ENCODE measurements around the gene KANK4.

The KANK4 gene

GRCh38 chr1:62318756-62319544 is at the start of gene KANK4:
Gene KANK4, minus strand, starts transcription at chr1:62319434. Its CDS starts 37,870 bp downstream, at chr1:62281564.
- no peak for DNase-seq (ENCODE audit: low read depth in 2 of 2)

DNA sequence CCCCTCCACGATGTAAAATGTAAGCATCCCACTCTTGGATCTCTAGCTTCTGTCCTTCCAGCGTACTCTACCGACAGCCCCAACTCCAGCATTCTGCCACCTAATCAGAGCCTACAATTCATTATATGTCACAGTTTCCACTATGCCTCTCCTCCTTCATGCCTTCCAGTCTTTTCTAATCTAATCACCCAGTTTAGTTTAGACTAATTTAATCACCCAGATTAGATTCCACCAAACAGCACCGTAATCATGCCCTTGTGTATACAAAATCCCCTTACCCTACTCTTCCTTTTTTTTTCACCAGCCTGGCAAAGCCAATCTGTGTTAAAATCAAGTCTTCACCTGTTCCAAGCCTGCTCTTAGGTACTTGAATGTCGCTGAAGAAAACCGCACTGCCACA is 49.8 kb upstream of the KANK4 start:
- DNase-seq (ENCODE audit: low read depth in 2 of 2) = no peak

GRCh38 chr1:62367005-62367557 is 47.8 kb upstream of the KANK4 start:
- DNase-seq (ENCODE audit: low read depth in 2 of 2) = no peak

DNA sequence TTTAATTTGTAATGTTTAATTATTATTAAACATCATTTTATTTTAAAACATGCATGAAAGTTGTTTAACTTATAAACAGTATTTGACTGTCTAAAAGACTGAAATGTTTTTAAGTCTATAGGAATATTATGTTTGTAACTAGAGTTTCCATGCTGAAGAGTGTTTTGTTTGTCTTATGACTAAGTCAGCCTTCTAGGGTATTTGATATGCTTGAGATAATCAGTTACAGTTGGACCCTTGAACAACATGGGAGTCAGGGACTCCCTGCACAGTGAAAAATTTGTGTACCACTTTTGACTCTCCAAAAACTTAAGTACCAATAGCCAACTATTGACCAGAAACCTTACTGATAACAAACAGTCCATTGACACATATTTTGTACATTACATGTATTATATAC is 45.5 kb upstream of the KANK4 start:
- DNase-seq (ENCODE audit: low read depth in 2 of 2) = no peak

DNA sequence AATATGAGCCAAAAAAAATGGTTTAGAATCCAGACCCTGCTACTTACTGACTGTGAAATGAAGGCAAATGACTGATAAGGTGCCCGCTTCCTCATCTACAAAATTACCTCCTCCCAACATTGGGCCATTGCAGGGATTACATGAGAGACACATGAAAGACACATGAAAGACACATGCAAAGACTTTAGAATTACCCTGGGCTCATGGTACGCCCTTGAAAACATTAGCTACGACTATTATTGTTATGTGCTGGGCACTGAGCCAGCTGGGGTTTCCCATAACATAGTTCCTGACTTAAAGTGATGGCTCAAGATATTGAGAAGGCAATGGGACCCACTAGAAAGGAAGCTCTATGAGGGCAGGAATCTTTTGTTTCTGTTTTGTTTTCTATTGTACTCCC is 43.7 kb upstream of the KANK4 start:
- DNase-seq (ENCODE audit: low read depth in 2 of 2) = no peak

DNA sequence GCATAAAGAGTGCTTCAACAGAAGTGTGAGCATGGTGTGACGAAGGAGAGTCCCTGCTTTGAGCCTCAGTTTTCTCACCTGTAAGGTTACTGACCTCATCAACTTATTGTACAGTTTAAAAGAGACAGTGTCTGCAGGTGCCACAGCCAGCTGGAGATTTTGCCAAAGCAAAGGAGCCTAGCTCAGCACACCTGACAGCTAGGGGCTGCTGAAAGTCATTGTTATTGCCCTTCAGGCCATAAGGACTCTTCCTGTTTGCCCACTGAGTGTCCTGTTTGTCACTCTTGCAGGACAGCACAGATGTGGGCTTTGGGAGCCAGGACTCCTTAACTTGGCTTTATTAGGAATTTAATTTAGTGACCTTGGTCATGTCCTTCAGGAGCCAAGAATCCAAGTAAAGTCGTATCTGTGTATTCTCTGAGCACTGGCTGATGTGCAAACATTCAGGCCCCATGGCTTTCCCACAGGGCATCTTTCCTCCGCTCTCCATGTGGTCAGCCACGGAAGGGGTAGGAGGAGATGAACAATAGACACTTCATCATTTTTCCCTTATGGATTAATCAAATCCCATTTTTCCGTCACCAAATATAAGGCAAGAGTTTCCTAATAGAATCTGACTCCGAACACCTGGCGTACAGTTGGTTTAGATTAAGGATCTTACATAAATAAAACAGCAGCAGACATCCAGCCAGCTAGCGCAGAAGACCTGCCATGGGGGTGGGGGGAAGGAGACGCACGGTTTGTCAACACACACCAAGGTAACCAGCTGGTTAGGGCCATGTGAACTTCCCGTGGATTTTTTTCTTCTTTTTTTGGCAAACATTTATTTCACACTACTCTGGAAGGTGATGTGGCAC is 43.1 kb upstream of the KANK4 start:
- DNase-seq (ENCODE audit: low read depth in 2 of 2) = no peak

GRCh38 chr1:62361431-62361830 is 42.2 kb upstream of the KANK4 start:
- DNase-seq (ENCODE audit: low read depth in 2 of 2) = no peak

DNA sequence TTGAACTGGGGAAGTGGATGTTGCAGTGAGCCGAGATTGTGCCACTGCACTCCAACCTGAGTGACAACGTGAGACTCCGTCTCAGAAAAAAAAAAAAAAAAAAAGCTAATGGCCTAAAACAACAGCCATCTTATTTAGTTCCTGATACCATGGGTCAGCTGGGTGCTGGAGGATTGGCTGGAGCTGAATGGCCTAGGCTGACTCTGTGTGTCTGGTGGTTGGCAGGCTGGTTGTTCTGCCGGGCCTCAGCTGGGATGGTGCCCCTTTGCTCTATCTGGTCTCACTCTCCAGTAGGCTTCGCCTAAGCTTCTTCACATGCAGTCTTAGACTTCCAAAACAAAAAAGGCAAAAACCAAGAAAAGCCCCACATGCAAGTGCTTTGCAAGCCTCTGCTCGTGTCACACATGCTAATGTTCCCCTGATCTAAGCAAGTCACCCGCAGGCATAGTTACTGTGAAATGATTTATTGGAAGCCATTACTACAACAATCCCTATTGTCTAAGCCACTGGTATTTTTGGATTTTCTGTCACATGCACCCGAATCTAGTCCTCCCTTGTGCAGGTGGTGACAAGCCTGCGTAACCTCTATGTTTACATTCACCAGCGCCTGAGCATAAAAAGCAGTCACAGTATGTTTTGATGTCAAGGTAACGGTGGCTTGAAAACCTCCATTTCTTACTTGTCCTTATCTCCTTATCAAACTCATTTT is 39.6 kb upstream of the KANK4 start:
- no peak for DNase-seq (ENCODE audit: low read depth in 2 of 2)

DNA sequence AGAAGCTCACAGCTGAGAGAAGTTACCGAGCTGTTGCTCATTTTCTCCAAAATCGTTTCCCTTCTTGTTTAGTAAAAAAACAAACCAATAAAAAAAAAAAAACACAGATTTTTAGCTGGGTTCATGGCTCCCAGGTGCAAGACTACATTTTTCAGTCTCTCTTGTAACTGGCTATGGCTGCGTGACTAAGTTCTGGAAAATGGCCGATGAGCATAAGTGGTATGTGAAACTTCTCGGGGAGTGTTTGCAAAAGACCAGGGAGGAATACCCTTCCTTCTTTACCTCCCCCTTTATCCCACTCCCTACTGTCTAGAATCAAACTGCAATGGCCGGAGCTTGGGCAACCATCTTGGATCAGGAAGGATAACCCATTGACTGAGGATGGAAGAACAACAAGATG is 38.7 kb upstream of the KANK4 start:
- no peak for DNase-seq (ENCODE audit: low read depth in 2 of 2)

GRCh38 chr1:62356257-62356835 is 37.1 kb upstream of the KANK4 start:
- DNase-seq (ENCODE audit: low read depth in 2 of 2) = no peak

DNA sequence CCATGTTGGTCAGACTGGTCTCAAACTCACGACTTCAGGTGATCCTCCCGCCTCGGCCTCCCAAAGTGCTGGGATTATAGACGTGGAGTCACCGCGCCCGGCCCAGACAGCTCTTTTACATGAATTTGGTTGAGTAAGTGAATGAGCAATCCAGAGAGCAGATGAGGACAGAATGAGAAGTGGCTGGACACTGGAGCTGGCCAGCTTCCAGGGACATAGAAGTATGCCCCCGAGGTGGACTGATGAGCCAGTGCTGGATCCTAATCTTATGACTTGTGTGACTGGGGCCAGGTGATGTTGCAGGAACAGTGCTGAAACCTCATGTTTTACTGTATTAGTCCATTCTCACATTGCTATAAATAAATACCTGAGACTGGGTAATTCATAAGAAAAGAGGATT is 35.9 kb upstream of the KANK4 start:
- DNase-seq (ENCODE audit: low read depth in 2 of 2) = no peak

- DNase-seq (ENCODE audit: low read depth in 2 of 2) = no peak
Observed at GRCh38 chr1:62353853-62354252, 34.6 kb upstream of the KANK4 start.

DNA sequence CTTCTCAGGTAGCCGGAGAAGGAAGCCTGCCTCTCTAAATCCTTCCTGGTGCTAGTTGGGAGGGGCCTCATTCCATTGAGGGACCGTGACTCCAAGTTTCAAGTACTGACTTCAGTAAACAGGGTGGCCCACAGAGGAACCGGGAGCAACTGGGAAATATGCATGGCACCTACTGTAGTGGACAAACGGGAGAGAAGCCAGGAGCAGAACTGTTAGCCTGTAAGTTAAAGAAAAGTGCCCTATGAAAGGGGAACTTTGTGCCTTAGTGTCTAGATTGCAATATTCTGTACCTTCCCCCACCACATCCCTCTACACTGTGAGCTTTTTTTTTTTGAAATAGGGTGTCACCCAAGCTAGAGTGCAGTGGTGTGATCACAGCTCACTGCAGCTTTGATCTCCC is 33.2 kb upstream of the KANK4 start:
- no peak for DNase-seq (ENCODE audit: low read depth in 2 of 2)

DNA sequence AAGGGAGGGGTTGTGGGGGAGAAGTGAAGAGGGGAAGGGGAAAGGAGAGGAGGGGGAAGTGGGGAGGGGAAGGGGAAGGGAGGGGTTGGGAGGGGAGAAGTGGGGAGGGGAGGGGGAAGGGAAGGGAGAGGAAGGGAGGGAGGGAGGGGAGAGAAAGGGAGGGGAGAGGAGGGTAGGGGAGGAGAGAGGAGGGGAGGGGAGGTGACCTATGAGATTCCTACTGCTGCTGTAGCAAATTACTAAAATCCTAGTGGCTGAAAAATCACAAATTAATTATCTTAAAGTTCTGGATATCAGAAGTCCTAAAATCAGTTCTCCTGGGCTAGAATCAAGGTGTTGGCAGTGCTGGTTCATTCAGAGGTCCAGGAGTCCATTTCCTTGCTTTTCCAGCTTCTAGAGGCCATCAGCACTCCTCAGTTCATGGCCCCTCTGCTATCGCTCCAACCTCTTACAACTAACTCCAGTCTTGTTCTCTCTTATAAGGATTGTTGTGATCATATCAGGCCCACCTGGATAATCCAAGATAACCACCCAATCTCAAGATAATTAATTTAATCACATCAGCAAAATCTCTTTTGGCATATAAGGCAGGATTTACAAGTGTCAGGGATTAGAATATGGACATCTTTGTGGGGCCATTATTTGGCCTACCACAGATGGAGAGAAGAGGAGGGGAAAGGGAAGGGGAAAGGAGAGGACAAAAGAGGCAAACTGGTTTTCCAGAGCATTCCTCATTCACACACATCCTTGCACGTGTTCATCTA is 30.4 kb upstream of the KANK4 start:
- DNase-seq (ENCODE audit: low read depth in 2 of 2) = no peak

DNA sequence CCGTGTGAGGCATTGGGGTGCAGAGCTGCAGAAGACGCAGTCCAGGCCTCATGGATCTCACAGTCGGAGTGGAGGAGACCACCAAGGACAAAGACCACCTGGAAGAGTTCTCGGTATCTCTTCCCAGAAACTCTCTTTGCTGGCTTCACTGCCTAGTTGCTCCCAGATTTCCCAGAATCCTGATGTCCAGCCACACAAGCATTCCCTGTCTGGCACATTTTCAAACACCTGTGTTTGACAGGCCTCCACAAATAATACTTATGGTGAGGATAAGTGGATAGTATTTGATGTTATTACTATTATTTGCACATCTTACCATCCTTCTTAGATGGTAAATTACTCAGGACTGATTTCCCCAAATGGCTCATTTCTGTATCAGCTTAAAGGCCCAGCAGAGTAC is 27.7 kb upstream of the KANK4 start:
- DNase-seq (ENCODE audit: low read depth in 2 of 2) = no peak

DNA sequence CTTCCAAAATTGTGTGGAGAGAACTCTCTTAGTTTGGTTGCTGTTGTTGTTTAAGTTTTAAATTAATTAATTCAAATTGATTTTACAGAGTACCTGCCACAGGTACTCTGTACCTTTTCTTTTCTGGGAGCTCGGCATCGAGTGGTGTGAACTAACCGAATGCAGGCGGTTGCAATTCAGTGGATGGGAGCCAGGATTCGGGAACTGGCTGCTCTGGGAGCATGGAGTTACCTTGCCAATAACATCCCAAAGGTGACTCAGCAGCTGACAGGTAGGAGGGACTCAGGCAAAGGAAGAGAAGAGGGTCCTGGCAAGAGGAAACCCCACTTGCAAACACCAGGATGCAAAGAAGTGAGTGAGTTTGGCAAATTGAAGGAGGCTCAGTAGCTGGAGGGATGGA is 24.7 kb upstream of the KANK4 start:
- no peak for DNase-seq (ENCODE audit: low read depth in 2 of 2)

DNA sequence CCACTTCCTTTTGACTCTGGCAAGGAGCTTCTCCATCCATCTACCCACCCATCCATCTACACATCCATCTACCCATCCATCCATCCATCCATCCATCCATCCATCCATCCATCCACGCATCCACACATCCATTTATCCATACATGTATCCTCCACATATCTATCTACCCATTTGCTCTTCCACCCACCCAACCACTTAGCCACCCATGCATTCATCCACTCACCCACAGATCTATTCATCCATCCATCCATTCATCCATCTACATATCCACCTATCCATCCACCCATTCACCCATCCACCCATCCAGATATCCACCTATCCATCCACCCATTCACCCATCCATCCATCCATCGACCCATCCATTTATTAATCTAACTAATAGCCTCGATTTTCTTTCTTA is 23.0 kb upstream of the KANK4 start:
- no peak for DNase-seq (ENCODE audit: low read depth in 2 of 2)

DNA sequence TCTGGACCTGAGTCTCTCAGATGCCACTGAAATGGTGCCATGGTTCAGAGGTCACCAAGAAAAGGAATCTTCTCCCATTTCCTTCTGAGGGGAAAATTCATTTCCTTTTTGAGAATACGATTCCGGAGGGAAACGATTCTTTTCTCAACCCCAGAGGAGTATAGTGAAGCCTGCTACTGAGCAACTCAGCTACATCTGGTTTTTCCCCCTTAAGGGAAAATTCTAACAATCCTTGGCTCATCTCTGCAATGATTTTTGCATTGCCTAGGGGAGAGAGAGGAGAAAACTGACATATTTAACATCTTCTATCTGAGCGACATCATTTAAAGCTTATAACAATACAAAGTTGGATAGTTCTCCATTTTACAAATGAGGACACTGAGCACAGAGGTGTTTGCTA is 22.4 kb upstream of the KANK4 start:
- no peak for DNase-seq (ENCODE audit: low read depth in 2 of 2)

DNA sequence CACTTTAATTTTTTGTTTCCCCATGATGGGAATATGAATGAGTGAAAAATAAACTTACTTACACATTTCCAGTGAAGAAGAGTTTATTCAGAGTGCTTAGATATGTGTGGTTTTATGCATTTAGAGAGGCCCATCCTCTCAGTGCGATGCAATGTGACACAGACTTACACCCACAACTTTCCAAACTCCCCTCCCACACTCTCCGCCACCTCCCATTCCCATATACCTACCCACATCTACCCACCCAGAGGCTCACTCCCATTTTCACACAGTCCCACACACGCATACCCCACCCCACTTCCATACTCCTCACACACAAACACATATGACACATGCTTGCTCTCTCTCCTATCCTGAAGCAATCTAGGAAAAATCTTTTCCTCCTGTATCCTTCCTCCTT is 21.9 kb upstream of the KANK4 start:
- DNase-seq (ENCODE audit: low read depth in 2 of 2) = no peak

DNA sequence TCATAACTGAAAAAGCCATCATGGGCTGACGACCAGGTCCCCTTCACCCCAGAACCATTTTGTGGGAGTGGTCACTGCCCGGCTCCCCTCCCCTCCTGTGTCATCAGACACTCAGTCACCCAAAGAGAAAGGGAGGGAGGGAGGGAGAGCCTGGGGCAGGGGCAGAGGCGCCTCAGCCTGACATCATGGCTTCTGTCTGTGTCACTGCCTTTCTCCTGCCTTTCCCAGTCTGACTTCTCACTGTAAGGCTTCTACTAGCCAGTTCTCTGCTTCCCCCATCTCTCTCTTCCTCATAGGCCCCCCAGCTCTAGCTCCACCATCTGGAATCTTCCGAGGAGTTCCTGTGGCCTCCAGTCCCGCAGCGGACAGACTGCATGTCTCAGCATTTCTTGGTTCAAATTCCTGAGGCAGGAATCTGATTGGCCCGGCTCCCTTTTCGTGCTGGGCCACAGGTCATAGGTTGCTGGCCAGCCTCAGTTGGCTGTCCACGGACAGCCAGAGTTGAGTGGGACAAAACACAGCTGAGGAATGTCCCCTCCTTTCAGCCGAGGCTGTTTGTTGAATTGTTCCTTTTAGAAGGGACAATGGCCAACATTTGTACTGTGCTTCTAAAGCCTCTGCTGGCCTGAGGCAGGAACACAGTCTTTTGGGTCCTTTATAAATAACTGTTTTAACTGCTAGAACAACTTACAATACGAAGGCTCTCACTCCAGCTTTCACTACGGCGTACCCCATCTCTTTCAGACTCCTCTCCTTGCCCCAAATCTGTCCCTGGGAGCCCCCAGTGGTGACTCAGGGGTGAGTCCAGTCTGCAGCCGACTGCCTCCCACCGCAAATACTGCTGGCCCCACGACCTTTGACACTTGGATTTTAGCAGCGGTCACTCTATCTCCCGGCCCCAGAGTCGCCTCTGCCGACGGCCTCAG is 18.7 kb upstream of the KANK4 start:
- DNase-seq (ENCODE audit: low read depth in 2 of 2) = no peak

Measured in stimulated activated CD8-positive, alpha-beta memory T cell treated with anti-CD3 and anti-CD28 coated beads, Interleukin-15, amount 100 ng/mL, for 4 hours (primary cell).